GM12878 (cell line): Measurements from ENCODE around the gene KIF3A. TPM values are rescaled to one million over a fixed set of nuclear protein-coding genes. Genes with fewer than 3 reads are reported as not detected.

Experiments used
- ATAC-seq: fragments of 200-7000 bp; cut with Tn5 transposase; 3 replicates; pipeline ENCODE4 v1.9.1; 2020; ENCODE audit warnings: mild to moderate bottlenecking, moderate library complexity
- BruUV-seq: library from RNA; stranded (reverse); fragments of 400-500 nt; replicated peaks from 2 replicates; lab custom pipeline; 2021; lab: Mats Ljungman, UMichigan
- CTCF ChIA-PET: fragments of 300-600 bp; sonication (Branson Sonifier 250); formaldehyde crosslinking; extraction: SDS; loops from one replicate; lab custom pipeline; 2021; ENCODE audit warnings: inconsistent platforms; lab: Yijun Ruan, JAX
- POLR2A ChIA-PET: fragments of 350-600 bp; formaldehyde crosslinking; extraction: SDS; loops from one replicate; lab custom pipeline; 2021; ENCODE audit warnings: inconsistent platforms; lab: Charles Lee
- RAD21 ChIA-PET: fragments of 300-600 bp; sonication (Branson Sonifier 250); formaldehyde crosslinking; loops from one replicate; lab custom pipeline; 2023; ENCODE audit warnings: antibody characterized with exemption; ENCODE audit not compliant: unreplicated experiment; lab: Charles Lee
- SMC1A ChIA-PET: fragments of 300-600 bp; sonication (Branson Sonifier 250); formaldehyde crosslinking; loops from one replicate; lab custom pipeline; 2023; ENCODE audit not compliant: unreplicated experiment, uncharacterized antibody; lab: Charles Lee
- DNase-seq: peaks from one replicate; pipeline ENCODE4 v3.0.0-alpha.2; 2011; ENCODE audit warnings: low read depth, low spot score
- FAIRE-seq: peaks from 3 replicates; lab custom pipeline; 2011; peaks lifted over from hg19 to GRCh38; lab: Jason Lieb, UNC
- H2AFZ ChIP-seq: 2 replicates; pipeline ENCODE4 v1.6.0; 2011; ENCODE audit warnings: low read depth, low read length, control low read depth; ENCODE audit not compliant: control insufficient read depth
- H3K27ac ChIP-seq: 2 replicates; pipeline ENCODE4 v1.5.1; 2011; ENCODE audit warnings: control low read depth; ENCODE audit not compliant: control insufficient read depth, insufficient read depth
- H3K27me3 ChIP-seq, 2 experiments: replicated peaks in 1 of 2; 2 replicates each; pipeline versions ENCODE4 v1.6.0 to v1.6.1; 2011; ENCODE audit warnings: low read length in 1 of 2; ENCODE audit not compliant: control insufficient read depth in 2 of 2, insufficient read depth in 2 of 2
- H3K36me3 ChIP-seq, 2 experiments: 2 replicates each; pipeline ENCODE4 v1.5.1; 2011; ENCODE audit warnings: low read length in 1 of 2; ENCODE audit not compliant: control insufficient read depth in 2 of 2, insufficient read depth in 2 of 2
- H3K4me1 ChIP-seq: 2 replicates; pipeline ENCODE4 v1.6.1; 2011; ENCODE audit warnings: mild to moderate bottlenecking, low read length, moderate library complexity, mixed read lengths; ENCODE audit not compliant: control insufficient read depth, insufficient read depth
- H3K4me2 ChIP-seq: 2 replicates; pipeline ENCODE4 v1.6.0; 2011; ENCODE audit warnings: control low read depth; ENCODE audit not compliant: control insufficient read depth, insufficient read depth
- H3K4me3 ChIP-seq: fragments of 200-600 bp; sonication (generic); 2 replicates; pipeline ENCODE4 v1.5.1; 2016
- H3K79me2 ChIP-seq: 2 replicates; pipeline ENCODE4 v1.6.0; 2011; ENCODE audit warnings: low read length; ENCODE audit not compliant: control insufficient read depth, insufficient read depth
- H3K9ac ChIP-seq: 2 replicates; pipeline ENCODE4 v1.8.0; 2011; ENCODE audit warnings: low read length, control low read depth, mixed read lengths; ENCODE audit not compliant: control insufficient read depth, insufficient read depth
- H3K9me3 ChIP-seq: replicated peaks from 3 replicates; pipeline ENCODE4 v1.5.1; 2011; ENCODE audit warnings: mild to moderate bottlenecking, low read length; ENCODE audit not compliant: control insufficient read depth, insufficient read depth
- H4K20me1 ChIP-seq: 2 replicates; pipeline ENCODE4 v1.6.0; 2011; ENCODE audit not compliant: control insufficient read depth, insufficient read depth
- BHLHE40 ChIP-seq, 2 experiments: fragments of 450-650 bp in 1 of 2; IDR thresholded peaks; 2 replicates each; pipeline ENCODE4 v1.6.1; 2011 to 2017; ENCODE audit warnings: low read depth in 2 of 2, borderline replicate concordance in 1 of 2, improper control_type of control experiment in 1 of 2, low read length in 1 of 2, mild to moderate bottlenecking in 1 of 2
- CEBPZ ChIP-seq: fragments of 150-350 bp; IDR thresholded peaks from 2 replicates; pipeline ENCODE4 v1.6.1; 2016; ENCODE audit warnings: low read depth, low read length
- KDM1A ChIP-seq: fragments of 200-600 bp; sonication (generic); IDR thresholded peaks from 2 replicates; pipeline ENCODE4 v1.6.1; 2016; ENCODE audit warnings: borderline replicate concordance
- MEF2A ChIP-seq: IDR thresholded peaks from 2 replicates; pipeline ENCODE4 v1.6.1; 2011; ENCODE audit warnings: low read depth, mild to moderate bottlenecking, low read length, moderate library complexity; ENCODE audit not compliant: insufficient read depth
- MLLT1 ChIP-seq: fragments of 450-650 bp; IDR thresholded peaks from 2 replicates; pipeline ENCODE4 v1.6.1; 2016; ENCODE audit warnings: mild to moderate bottlenecking
- NFIC ChIP-seq: IDR thresholded peaks from 2 replicates; pipeline ENCODE4 v1.6.1; 2012; ENCODE audit warnings: low read depth, mild to moderate bottlenecking, inconsistent platforms, low read length, moderate library complexity
- NFYA ChIP-seq: IDR thresholded peaks from 2 replicates; pipeline ENCODE4 v1.6.1; 2011; ENCODE audit warnings: low read depth, mild to moderate bottlenecking, low read length, improper control_type of control experiment, borderline replicate concordance
- RBBP5 ChIP-seq: fragments of 200-600 bp; sonication (generic); conservative IDR thresholded peaks from 2 replicates; pipeline ENCODE4 v1.6.1; 2016
- SIN3A ChIP-seq: IDR thresholded peaks from 2 replicates; pipeline ENCODE4 v1.6.1; 2012; ENCODE audit warnings: low read depth, low read length, improper control_type of control experiment
- ZNF687 ChIP-seq: fragments of 450-650 bp; IDR thresholded peaks from 2 replicates; pipeline ENCODE4 v1.6.1; 2017; ENCODE audit warnings: mild to moderate bottlenecking, moderate library complexity
- WGBS: methylation state at CpG from one replicate; pipeline ENCODE4 v1.1.6; 2016; ENCODE audit warnings: low lambda C conversion rate; ENCODE audit not compliant: insufficient replicate concordance, insufficient coverage; ENCODE audit errors: missing lambda C conversion rate; 5-methylcytosine and 5-hydroxymethylcytosine counted together
- in situ Hi-C: fragments of 300-500 bp; cut with MboI; formaldehyde crosslinking; loops from 9 replicates; pipeline ENCODE4 v1.14.3; 2018; ENCODE audit warnings: mixed read lengths
- intact Hi-C: fragments of 100-400 bp; cut with micrococcal nuclease; formaldehyde crosslinking; loops from one replicate; pipeline ENCODE4 v1.14.2; 2022; ENCODE audit not compliant: unreplicated experiment
- polyA plus RNA-seq, 11 experiments: library from polyadenylated mRNA; depleted of rRNA in 4 of 11; unstranded in 6 of 11; stranded (reverse) in 5 of 11; fragments of >200 nt; fragmentation: Nextera tagmentation in 4 of 11; fragmentation: Illumina TruSeq in 1 of 11; extraction: Ambion mirVana in 4 of 11; extraction: Trizol in 1 of 11; gene quantifications; 1 replicate in 1 of 11; 2 replicates in 10 of 11; pipeline versions ENCODE4 v1.2.1 to v1.2.3, GENCODE V29; 2011 to 2016; ENCODE audit warnings: inconsistent platforms in 2 of 11, missing spikeins in 2 of 11, low read depth in 1 of 11
- total RNA-seq, 4 experiments: library from RNA; depleted of rRNA in 3 of 4; stranded (reverse); fragments of >200 nt in 3 of 4; fragmentation: Illumina TruSeq in 1 of 4; extraction: Trizol in 1 of 4; gene quantifications; 2 replicates each; pipeline versions ENCODE4 v1.2.1 to v1.2.3, GENCODE V29; 2013 to 2021

Gene KIF3A
- total and polyA plus RNA-seq, 10 of the 15 experiments (the other 5 are each of a cell fraction or from before 2014, with no cell fraction given): 2.7 to 36.5 (median 10.0) TPM

- DNase-seq (no peak), FAIRE-seq (peak; percentile 61), ATAC-seq (peak; percentile 9)
- Histone ChIP-seq H3K4me2 (peak overlapping the region; percentile 12; the same call in 1 of the 2 replicates), H3K4me3 (no peak overlapping the region), H3K79me2 (no peaks in the 10 kb centered on the region), H3K9me3 (no peaks in the 10 kb centered on the region), H4K20me1 (no peaks in the 10 kb centered on the region), H2AFZ (no peak overlapping the region), H3K27ac (peak overlapping the region; percentile 75), H3K27me3 (no peaks in the 10 kb centered on the region), H3K4me1 (peaks cover 33% of the 10 kb centered on the region), H3K36me3 (no peaks in the 10 kb centered on the region), H3K9ac (no peak overlapping the region)
- ChIA-PET POLR2A (interaction anchor here (0.6 to 11.2 kb wide), 8 partner anchors 12 to 180 kb away, joined by 3 to 118 read pairs (median 11); partner anchors contain the start of gene IL13), CTCF (interaction anchor here (0.8 to 5.1 kb wide), 9 partner anchors 9 to 149 kb away, joined by 3 to 57 read pairs (median 4); partner anchors contain the start of gene CCNI2), SMC1A (interaction anchor here (1.0 to 11.4 kb wide), 10 partner anchors 12 to 100 kb away, joined by 3 to 156 read pairs (median 14); partner anchors contain the start of genes IL13 and KIF3A), RAD21 (interaction anchor here (1.3 to 7.7 kb wide), 14 partner anchors 9 to 149 kb away, joined by 3 to 148 read pairs (median 8); no protein-coding TSS in a partner anchor)
- intact Hi-C loops: no loop called here
- no TSS peak for BruUV-seq
- in situ Hi-C loops: no loop called here
- WGBS: 87% methylated on average over 11 of the region's 11 CpGs
- TF ChIP-seq MEF2A (no peak), BHLHE40 (IDR thresholded peaks at IDR 0.05; ENCODE audit: borderline replicate concordance in 1 of 2, low read depth in 2 of 2, low read length in 1 of 2) (0 out of 4 replicates have a peak, but pooled peaks of 1 of the 2 experiments have one; percentile 11), CEBPZ (no peak), NFYA (no peak), SIN3A (no peak), NFIC (no peak), KDM1A (no peak), RBBP5 (no peak), MLLT1 (0 out of 2 replicates have a peak, but pooled peaks have one; percentile 19), ZNF687 (peak; percentile 37; the same call in 1 of the 2 replicates)
Observed at GRCh38 chr5:132675936-132676689, 61.2 kb downstream of the KIF3A start.
